Activated CD4-positive, alpha-beta T cell treated with anti-CD3 and anti-CD28 coated beads, Interleukin-2, amount 10 ng/mL, durations not matched to agents 7 days and 5 days (primary cell): ENCODE data around the gene ATXN1. TPM values are rescaled to one million over a fixed set of nuclear protein-coding genes. Genes with fewer than 3 reads are reported as not detected.

Experiments used
- CTCF ChIA-PET: fragments of 350-600 bp; sonication (Branson Sonifier 250); formaldehyde crosslinking; loops from one replicate; lab custom pipeline; 2021; ENCODE audit warnings: antibody characterized with exemption; lab: Charles Lee
- POLR2A ChIA-PET: fragments of 350-600 bp; sonication (Branson Sonifier 250); formaldehyde crosslinking; loops from one replicate; lab custom pipeline; 2021; ENCODE audit warnings: antibody characterized with exemption; lab: Charles Lee
- DNase-seq: peaks from one replicate; pipeline ENCODE4 v3.0.0-alpha.2; 2020
- H3K27ac Mint-ChIP-seq: one replicate; pipeline ENCODE4 v1.8.0; 2021; ENCODE audit warnings: mild to moderate bottlenecking, moderate library complexity, mixed read lengths
- H3K27me3 Mint-ChIP-seq: one replicate; pipeline ENCODE4 v1.8.0; 2021; ENCODE audit warnings: mixed read lengths
- H3K36me3 Mint-ChIP-seq: one replicate; pipeline ENCODE4 v1.8.0; 2021; ENCODE audit warnings: low read depth, mixed read lengths
- H3K4me1 Mint-ChIP-seq: one replicate; pipeline ENCODE4 v1.8.0; 2021; ENCODE audit warnings: mixed read lengths
- H3K4me3 Mint-ChIP-seq: one replicate; pipeline ENCODE4 v1.8.0; 2021; ENCODE audit warnings: mild to moderate bottlenecking, moderate library complexity, mixed read lengths
- H3K9me3 Mint-ChIP-seq: one replicate; pipeline ENCODE4 v1.8.0; 2021; ENCODE audit warnings: mixed read lengths
- total RNA-seq, 2 experiments: library from RNA; stranded (reverse); gene quantifications; one replicate each; pipeline ENCODE4 v1.2.3, GENCODE V29; 2021

Gene ATXN1
- total RNA-seq, 2 experiments from 2014 or later: 36.0 to 40.4 TPM

GRCh38 chr6:16755544-16755943 is 5.7 kb downstream of the ATXN1 start:
- POLR2A ChIA-PET: no interaction called here
- peaks cover 40% of the 10 kb centered on the region for H3K4me1 Mint-ChIP-seq
- H3K36me3 Mint-ChIP-seq: peaks cover 50% of the 10 kb centered on the region
- DNase-seq: no peak
- H3K4me3 Mint-ChIP-seq: no peak overlapping the region
- CTCF ChIA-PET: no interaction called here
- H3K9me3 Mint-ChIP-seq: no peaks in the 10 kb centered on the region
- H3K27me3 Mint-ChIP-seq: no peaks in the 10 kb centered on the region
- no peak overlapping the region for H3K27ac Mint-ChIP-seq

DNA sequence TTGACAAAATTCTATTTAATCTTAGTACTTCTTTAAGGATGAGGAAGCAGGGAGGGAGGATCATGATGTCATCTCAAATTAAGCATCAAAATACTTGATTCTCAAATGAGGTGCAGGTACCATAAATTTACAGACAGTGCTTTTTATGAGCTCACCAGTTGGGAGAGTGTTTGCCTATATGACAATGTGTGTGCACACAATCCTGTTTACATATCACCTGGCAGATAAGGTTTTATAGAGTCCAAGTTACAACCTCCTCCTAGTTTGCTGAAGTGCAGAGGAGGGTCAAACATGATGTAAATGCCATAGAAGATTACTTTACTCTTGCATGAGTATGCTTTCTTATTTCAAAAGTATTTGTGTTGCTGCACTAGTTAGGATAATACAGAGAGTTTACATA is 6.4 kb downstream of the ATXN1 start:
- DNase-seq: no peak
- POLR2A ChIA-PET: no interaction called here
- Mint-ChIP-seq H3K27ac (no peak overlapping the region), H3K36me3 (peaks cover 53% of the 10 kb centered on the region), H3K4me3 (no peak overlapping the region), H3K27me3 (no peaks in the 10 kb centered on the region), H3K4me1 (peaks cover 41% of the 10 kb centered on the region), H3K9me3 (no peaks in the 10 kb centered on the region)
- CTCF ChIA-PET: interaction anchor here (1.0 kb wide), 2 partner anchors 16 to 274 kb away, joined by 3 read pairs; no protein-coding TSS in a partner anchor

DNA sequence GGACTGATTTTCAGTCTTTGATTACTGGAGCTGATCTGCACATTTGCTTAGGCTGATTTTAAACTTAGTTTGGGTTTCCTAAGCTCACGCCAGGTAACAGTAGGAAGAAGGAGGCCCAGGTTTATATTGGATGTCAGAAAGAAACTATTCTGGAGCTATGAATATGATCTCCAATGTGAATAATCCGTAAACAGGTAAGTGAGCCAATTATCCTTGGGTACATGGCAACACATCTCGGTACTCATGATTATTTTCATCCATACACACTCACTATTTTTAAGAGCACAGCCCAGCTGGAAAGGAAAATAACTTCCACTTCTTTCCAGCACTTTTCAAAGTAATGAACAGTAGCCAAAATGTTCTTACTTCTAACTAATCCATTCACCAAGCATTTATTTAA is 7.0 kb downstream of the ATXN1 start:
- H3K27me3 Mint-ChIP-seq: no peaks in the 10 kb centered on the region
- no peak overlapping the region for H3K4me3 Mint-ChIP-seq
- no peaks in the 10 kb centered on the region for H3K9me3 Mint-ChIP-seq
- peaks cover 40% of the 10 kb centered on the region for H3K4me1 Mint-ChIP-seq
- peaks cover 59% of the 10 kb centered on the region for H3K36me3 Mint-ChIP-seq
- H3K27ac Mint-ChIP-seq: no peak overlapping the region
- CTCF ChIA-PET: interaction anchor here (1.0 to 1.3 kb wide), 3 partner anchors 9 to 273 kb away, joined by 3 read pairs; no protein-coding TSS in a partner anchor
- POLR2A ChIA-PET: no interaction called here
- DNase-seq: no peak

DNA sequence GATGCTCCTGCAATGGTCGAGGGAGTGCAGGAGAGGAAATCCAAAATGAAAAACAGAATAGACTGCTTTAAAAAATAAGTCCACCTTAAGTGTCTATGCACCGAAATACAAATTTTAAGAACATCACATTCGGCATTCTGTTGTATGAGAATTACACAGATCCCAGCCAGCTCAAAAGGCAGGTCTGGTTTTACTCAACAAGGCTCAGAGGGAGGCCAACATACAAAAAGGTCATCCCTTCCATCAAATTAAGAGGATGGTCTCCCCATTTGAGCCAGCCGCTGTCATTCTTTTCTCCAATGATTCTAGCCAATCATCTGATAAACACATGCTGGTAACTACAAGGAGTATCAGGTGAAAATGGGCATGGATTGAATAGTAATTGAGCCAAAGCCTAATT is 7.9 kb downstream of the ATXN1 start:
- Mint-ChIP-seq H3K36me3 (peaks cover 56% of the 10 kb centered on the region), H3K9me3 (no peaks in the 10 kb centered on the region), H3K27ac (no peak overlapping the region), H3K4me1 (peaks cover 33% of the 10 kb centered on the region), H3K4me3 (no peak overlapping the region), H3K27me3 (no peaks in the 10 kb centered on the region)
- POLR2A ChIA-PET: no interaction called here
- CTCF ChIA-PET: interaction anchor here (0.7 to 1.3 kb wide), 2 partner anchors 8 to 243 kb away, joined by 3 read pairs; no protein-coding TSS in a partner anchor
- DNase-seq: no peak

DNA sequence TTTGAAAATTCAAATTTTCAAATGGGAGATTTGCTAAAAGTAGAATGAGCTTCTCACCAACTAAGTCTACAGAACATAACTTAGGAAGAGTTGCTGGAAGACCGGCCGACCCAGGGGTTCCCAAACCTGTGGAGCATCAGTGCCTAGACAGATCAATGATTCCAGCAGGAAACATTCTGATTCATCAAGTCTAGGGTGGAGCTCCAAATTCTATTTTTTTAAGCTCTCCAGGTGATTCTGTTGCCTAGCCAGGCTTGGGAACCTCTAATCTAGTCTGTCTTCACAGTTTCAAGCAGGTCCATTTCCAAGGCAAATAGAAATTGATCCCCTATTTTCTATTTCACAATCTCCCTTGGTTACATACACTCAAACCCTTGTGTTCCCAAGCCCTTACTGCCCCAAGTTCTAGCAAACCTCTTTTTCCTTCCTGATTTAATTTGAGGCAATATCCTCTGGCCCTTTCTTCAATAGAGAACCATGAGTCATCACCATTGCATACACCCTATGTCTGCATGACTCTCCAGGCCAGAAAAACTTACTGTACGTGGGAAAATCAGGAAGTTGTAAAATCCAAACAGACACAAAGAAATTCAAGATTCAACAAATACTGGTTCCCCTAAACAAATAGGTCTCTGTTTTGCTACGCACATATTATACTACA is 8.9 kb downstream of the ATXN1 start:
- Mint-ChIP-seq H3K27me3 (no peaks in the 10 kb centered on the region), H3K36me3 (peaks cover 54% of the 10 kb centered on the region), H3K4me3 (no peak overlapping the region), H3K9me3 (no peaks in the 10 kb centered on the region), H3K27ac (no peak overlapping the region), H3K4me1 (peaks cover 29% of the 10 kb centered on the region)
- ChIA-PET POLR2A (no interaction called here), CTCF (interaction anchor here (0.8 to 0.9 kb wide), 2 partner anchors 9 to 11 kb away, joined by 3 read pairs; partner anchors contain the start of gene ATXN1)
- DNase-seq: no peak

GRCh38 chr6:16751251-16751946 is 9.9 kb downstream of the ATXN1 start:
- H3K4me1 Mint-ChIP-seq: peaks cover 20% of the 10 kb centered on the region
- H3K27me3 Mint-ChIP-seq: no peaks in the 10 kb centered on the region
- ChIA-PET POLR2A (no interaction called here), CTCF (interaction anchor here (0.8 kb wide), 1 partner anchor 12 kb away, joined by 3 read pairs; no protein-coding TSS in a partner anchor)
- no peak for DNase-seq
- H3K9me3 Mint-ChIP-seq: no peaks in the 10 kb centered on the region
- H3K27ac Mint-ChIP-seq: no peak overlapping the region
- peaks cover 50% of the 10 kb centered on the region for H3K36me3 Mint-ChIP-seq
- H3K4me3 Mint-ChIP-seq: no peak overlapping the region

DNA sequence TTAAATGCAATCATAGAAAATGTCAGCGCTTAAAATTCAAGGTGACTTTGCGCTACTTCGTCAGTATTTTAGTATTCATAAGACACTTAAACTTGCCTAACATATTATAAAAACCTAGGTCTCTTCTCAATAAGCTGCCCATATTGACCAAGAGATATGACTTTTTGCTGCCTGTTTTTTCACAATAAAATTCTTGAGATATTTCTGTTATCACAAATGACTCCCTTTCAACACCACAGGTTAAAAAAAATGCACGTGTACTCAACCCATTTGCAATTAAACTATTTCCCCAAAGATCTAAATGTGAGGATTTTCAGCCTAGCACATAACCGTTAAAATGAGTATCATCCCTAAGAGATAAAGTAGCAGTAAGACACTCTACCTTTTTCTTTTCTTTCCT is 10.7 kb downstream of the ATXN1 start:
- H3K4me1 Mint-ChIP-seq: peaks cover 19% of the 10 kb centered on the region
- ChIA-PET POLR2A (no interaction called here), CTCF (no interaction called here)
- peaks cover 47% of the 10 kb centered on the region for H3K36me3 Mint-ChIP-seq
- H3K4me3 Mint-ChIP-seq: no peak overlapping the region
- H3K9me3 Mint-ChIP-seq: no peaks in the 10 kb centered on the region
- DNase-seq: no peak
- H3K27ac Mint-ChIP-seq: no peak overlapping the region
- no peaks in the 10 kb centered on the region for H3K27me3 Mint-ChIP-seq

GRCh38 chr6:16749516-16750485 is 11.5 kb downstream of the ATXN1 start:
- Mint-ChIP-seq H3K4me3 (no peak overlapping the region), H3K36me3 (peaks cover 47% of the 10 kb centered on the region), H3K27me3 (no peaks in the 10 kb centered on the region), H3K27ac (no peak overlapping the region), H3K9me3 (no peaks in the 10 kb centered on the region), H3K4me1 (peaks cover 19% of the 10 kb centered on the region)
- ChIA-PET POLR2A (no interaction called here), CTCF (interaction anchor here (1.3 kb wide), 2 partner anchors 13 to 464 kb away, joined by 3 to 4 read pairs; no protein-coding TSS in a partner anchor)
- no peak for DNase-seq

GRCh38 chr6:16748025-16748319 is 13.3 kb downstream of the ATXN1 start:
- POLR2A ChIA-PET: no interaction called here
- H3K4me1 Mint-ChIP-seq: peaks cover 16% of the 10 kb centered on the region
- CTCF ChIA-PET: interaction anchor here (0.6 to 1.2 kb wide), 4 partner anchors 10 to 151 kb away, joined by 3 to 4 read pairs (median 3); no protein-coding TSS in a partner anchor
- H3K27me3 Mint-ChIP-seq: no peaks in the 10 kb centered on the region
- DNase-seq: no peak
- no peaks in the 10 kb centered on the region for H3K9me3 Mint-ChIP-seq
- no peak overlapping the region for H3K27ac Mint-ChIP-seq
- peaks cover 44% of the 10 kb centered on the region for H3K36me3 Mint-ChIP-seq
- H3K4me3 Mint-ChIP-seq: no peak overlapping the region

DNA sequence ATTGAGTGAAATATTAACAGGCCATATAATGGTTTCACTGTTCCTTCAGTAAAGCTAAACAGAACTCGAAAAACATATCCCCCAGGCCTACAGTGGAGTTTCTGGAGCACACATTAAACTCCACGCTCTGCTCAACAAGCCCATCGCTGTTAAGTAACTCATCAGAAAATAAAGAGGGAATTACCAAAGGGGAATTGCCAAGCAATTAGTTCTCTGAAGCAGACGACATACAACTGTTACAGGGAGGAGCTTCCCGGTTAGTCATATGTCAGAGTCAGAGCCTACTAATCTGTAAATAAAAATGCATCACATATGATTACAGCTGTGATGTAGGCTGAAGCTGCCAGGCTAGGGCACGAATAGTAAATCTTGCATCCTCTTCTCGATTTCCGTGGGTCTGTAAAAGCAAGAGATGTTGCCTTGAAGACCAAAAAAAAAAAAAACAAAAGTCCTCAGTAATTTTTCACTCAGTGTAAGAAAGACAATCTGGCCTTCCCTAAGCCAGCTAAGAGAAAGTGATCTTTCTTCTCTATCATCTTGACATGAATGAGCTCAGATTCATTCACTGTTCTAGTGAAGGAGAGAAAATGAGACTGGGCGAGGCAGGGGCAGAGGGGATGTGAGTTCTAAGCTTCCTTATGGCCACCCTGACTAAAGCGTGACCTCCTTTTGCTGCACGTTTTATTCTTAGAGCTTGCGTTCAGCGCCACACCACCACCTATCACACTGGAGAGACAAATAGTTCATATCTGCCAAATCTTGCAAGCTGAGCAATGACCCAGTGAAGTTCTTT is 13.8 kb downstream of the ATXN1 start:
- ChIA-PET POLR2A (no interaction called here), CTCF (interaction anchor here (0.6 to 1.2 kb wide), 5 partner anchors 11 to 150 kb away, joined by 3 to 4 read pairs (median 3); no protein-coding TSS in a partner anchor)
- Mint-ChIP-seq H3K27me3 (no peaks in the 10 kb centered on the region), H3K36me3 (peaks cover 46% of the 10 kb centered on the region), H3K4me1 (peaks cover 19% of the 10 kb centered on the region), H3K4me3 (no peak overlapping the region), H3K9me3 (no peaks in the 10 kb centered on the region), H3K27ac (no peak overlapping the region)
- no peak for DNase-seq

GRCh38 chr6:16746812-16747211 is 14.4 kb downstream of the ATXN1 start:
- H3K36me3 Mint-ChIP-seq: peaks cover 44% of the 10 kb centered on the region
- H3K27ac Mint-ChIP-seq: no peak overlapping the region
- H3K9me3 Mint-ChIP-seq: no peaks in the 10 kb centered on the region
- no peaks in the 10 kb centered on the region for H3K27me3 Mint-ChIP-seq
- H3K4me3 Mint-ChIP-seq: no peak overlapping the region
- ChIA-PET POLR2A (no interaction called here), CTCF (interaction anchor here (0.6 to 1.2 kb wide), 3 partner anchors 10 to 215 kb away, joined by 3 read pairs; no protein-coding TSS in a partner anchor)
- no peak for DNase-seq
- peaks cover 26% of the 10 kb centered on the region for H3K4me1 Mint-ChIP-seq

GRCh38 chr6:16746401-16746800 is 14.9 kb downstream of the ATXN1 start:
- H3K36me3 Mint-ChIP-seq: peaks cover 40% of the 10 kb centered on the region
- POLR2A ChIA-PET: no interaction called here
- H3K27ac Mint-ChIP-seq: no peak overlapping the region
- no peaks in the 10 kb centered on the region for H3K27me3 Mint-ChIP-seq
- CTCF ChIA-PET: interaction anchor here (0.6 to 1.6 kb wide), 4 partner anchors 10 to 215 kb away, joined by 3 to 6 read pairs (median 3); no protein-coding TSS in a partner anchor
- H3K4me3 Mint-ChIP-seq: no peak overlapping the region
- no peak for DNase-seq
- no peaks in the 10 kb centered on the region for H3K9me3 Mint-ChIP-seq
- H3K4me1 Mint-ChIP-seq: peaks cover 30% of the 10 kb centered on the region
